PC-3 (cell line): Measurements from ENCODE around the gene GABRB3. TPM values are rescaled to one million over a fixed set of nuclear protein-coding genes. Genes with fewer than 3 reads are reported as not detected.

ENCODE experiments used
- ATAC-seq: fragments of 200-7000 bp; cut with Tn5 transposase; 2 replicates; pipeline ENCODE4 v1.9.1; 2020; ENCODE audit warnings: mild to moderate bottlenecking, moderate library complexity
- BruUV-seq: library from RNA; stranded (reverse); fragments of 400-500 nt; replicated peaks from 2 replicates; lab custom pipeline; 2021; lab: Mats Ljungman, UMichigan
- CTCF ChIA-PET: fragments of 300-600 bp; sonication (Branson Sonifier 250); formaldehyde crosslinking; loops from one replicate; lab custom pipeline; 2022; ENCODE audit warnings: antibody characterized with exemption; lab: Charles Lee
- POLR2A ChIA-PET: fragments of 300-600 bp; sonication (Branson Sonifier 250); formaldehyde crosslinking; loops from one replicate; lab custom pipeline; 2022; ENCODE audit warnings: antibody characterized with exemption; ENCODE audit not compliant: unreplicated experiment; lab: Charles Lee
- DNase-seq: peaks from one replicate; pipeline ENCODE4 v3.0.0-alpha.2; 2015
- H2AFZ ChIP-seq: fragments of 300-600 bp; sonication (generic); 2 replicates; pipeline ENCODE4 v1.6.0; 2016; ENCODE audit warnings: antibody characterized with exemption, low read length
- H3F3A ChIP-seq: fragments of 300-600 bp; sonication (generic); one replicate; pipeline ENCODE4 v1.6.0; 2017; ENCODE audit warnings: antibody characterized with exemption, low read length, control low read depth, mild to moderate bottlenecking; ENCODE audit not compliant: unreplicated experiment
- H3K27ac ChIP-seq: fragments of 300-600 bp; sonication (generic); 2 replicates; pipeline ENCODE4 v1.5.1; 2016; ENCODE audit warnings: mild to moderate bottlenecking, low read length
- H3K27me3 ChIP-seq: fragments of 300-600 bp; sonication (generic); 2 replicates; pipeline ENCODE4 v1.6.1; 2016; ENCODE audit warnings: low read length, mixed read lengths
- H3K36me3 ChIP-seq: fragments of 300-600 bp; sonication (generic); 2 replicates; pipeline ENCODE4 v1.6.1; 2016; ENCODE audit warnings: low read depth, mixed run types, low read length, mixed read lengths
- H3K4me1 ChIP-seq: fragments of 300-600 bp; sonication (generic); 2 replicates; pipeline ENCODE4 v1.5.1; 2016; ENCODE audit warnings: low read length; ENCODE audit not compliant: insufficient read depth
- H3K4me2 ChIP-seq: fragments of 300-600 bp; sonication (generic); 2 replicates; pipeline ENCODE4 v1.6.0; 2016; ENCODE audit warnings: low read length
- H3K4me3 ChIP-seq: fragments of 300-600 bp; sonication (generic); 2 replicates; pipeline ENCODE4 v1.5.1; 2016; ENCODE audit warnings: mild to moderate bottlenecking, low read length, mixed read lengths
- H3K79me2 ChIP-seq: fragments of 300-600 bp; sonication (generic); 2 replicates; pipeline ENCODE4 v1.6.1; 2017; ENCODE audit warnings: low read length, mixed read lengths
- H3K9ac ChIP-seq: fragments of 300-600 bp; sonication (generic); 2 replicates; pipeline ENCODE4 v1.6.0; 2016; ENCODE audit warnings: mild to moderate bottlenecking, low read length
- H3K9me2 ChIP-seq: fragments of 300-600 bp; sonication (generic); replicated peaks from 2 replicates; pipeline ENCODE4 v1.6.1; 2016; ENCODE audit warnings: mixed run types, low read length, mixed read lengths
- H3K9me3 ChIP-seq: fragments of 300-600 bp; sonication (generic); 2 replicates; pipeline ENCODE4 v1.6.1; 2016; ENCODE audit warnings: low read length, mixed read lengths
- H4K20me1 ChIP-seq: fragments of 300-600 bp; sonication (generic); 2 replicates; pipeline ENCODE4 v1.6.1; 2016; ENCODE audit warnings: low read length, mixed read lengths
- CTCF ChIP-seq: fragments of 300-600 bp; sonication (generic); conservative IDR thresholded peaks from 2 replicates; pipeline ENCODE4 v1.5.1; 2017; ENCODE audit warnings: antibody characterized with exemption, low read depth, mild to moderate bottlenecking, low read length
- EZH2 ChIP-seq: fragments of 300-600 bp; sonication (generic); IDR thresholded peaks from one replicate; pipeline ENCODE4 v1.6.1; 2017; ENCODE audit warnings: antibody characterized with exemption, mild to moderate bottlenecking, low read length; ENCODE audit not compliant: unreplicated experiment
- EZH2phosphoT487 ChIP-seq: fragments of 300-600 bp; sonication (generic); IDR thresholded peaks from 2 replicates; pipeline ENCODE4 v1.6.1; 2018; ENCODE audit warnings: mild to moderate bottlenecking, antibody characterized with exemption, low read length, borderline replicate concordance
- intact Hi-C: fragments of 100-400 bp; cut with micrococcal nuclease; formaldehyde crosslinking; loops from 2 replicates; pipeline ENCODE4 v1.9.0; 2023
- total RNA-seq: library from RNA; depleted of rRNA; stranded (reverse); fragments of >200 nt; gene quantifications from 2 replicates; pipeline ENCODE4 v1.2.3, GENCODE V29; 2014

Gene GABRB3
- total RNA-seq, 1 experiment from 2014 or later = 6.1 TPM

- intact Hi-C loops = no loop called here
- Histone ChIP-seq H3K27ac (no peak overlapping the region), H3K36me3 (no peaks in the 10 kb centered on the region), H3K9ac (no peak overlapping the region), H3K4me1 (no peaks in the 10 kb centered on the region), H3K79me2 (no peaks in the 10 kb centered on the region), H4K20me1 (no peaks in the 10 kb centered on the region), H2AFZ (no peak overlapping the region), H3K4me2 (no peak overlapping the region), H3F3A (no peaks in the 10 kb centered on the region), H3K27me3 (peaks cover 14% of the 10 kb centered on the region; the same call in 1 of the 2 replicates), H3K9me3 (0 out of 2 replicates have a peak, but pooled peaks cover 6% of the 10 kb centered on the region), H3K9me2 (no peaks in the 10 kb centered on the region), H3K4me3 (no peak overlapping the region)
- POLR2A ChIA-PET = no interaction called here
- no peak for ATAC-seq
- CTCF ChIA-PET = no interaction called here
- TF ChIP-seq CTCF = no peak
- TF ChIP-seq EZH2 = no peak
- no peak for TF ChIP-seq EZH2phosphoT487
- BruUV-seq = no TSS peak
- DNase-seq = no peak
Observed at GRCh38 chr15:26711445-26711844, 61.4 kb downstream of the GABRB3 start.

- DNase-seq (no peak), ATAC-seq (no peak)
- Histone ChIP-seq H3K9me3 (no peaks in the 10 kb centered on the region; the same call in 1 of the 2 replicates), H2AFZ (no peak overlapping the region), H3K4me2 (no peak overlapping the region), H3F3A (no peaks in the 10 kb centered on the region), H4K20me1 (no peaks in the 10 kb centered on the region), H3K27me3 (peaks cover 14% of the 10 kb centered on the region), H3K36me3 (no peaks in the 10 kb centered on the region), H3K27ac (no peak overlapping the region), H3K9ac (no peak overlapping the region), H3K4me1 (no peaks in the 10 kb centered on the region), H3K9me2 (no peaks in the 10 kb centered on the region), H3K79me2 (no peaks in the 10 kb centered on the region), H3K4me3 (no peak overlapping the region)
- no peak for TF ChIP-seq EZH2phosphoT487
- no peak for TF ChIP-seq CTCF
- no peak for TF ChIP-seq EZH2
- ChIA-PET POLR2A (no interaction called here), CTCF (no interaction called here)
- BruUV-seq = no TSS peak
- intact Hi-C loops = no loop called here
Observed at GRCh38 chr15:26702381-26702780, 70.5 kb downstream of the GABRB3 start.

DNA sequence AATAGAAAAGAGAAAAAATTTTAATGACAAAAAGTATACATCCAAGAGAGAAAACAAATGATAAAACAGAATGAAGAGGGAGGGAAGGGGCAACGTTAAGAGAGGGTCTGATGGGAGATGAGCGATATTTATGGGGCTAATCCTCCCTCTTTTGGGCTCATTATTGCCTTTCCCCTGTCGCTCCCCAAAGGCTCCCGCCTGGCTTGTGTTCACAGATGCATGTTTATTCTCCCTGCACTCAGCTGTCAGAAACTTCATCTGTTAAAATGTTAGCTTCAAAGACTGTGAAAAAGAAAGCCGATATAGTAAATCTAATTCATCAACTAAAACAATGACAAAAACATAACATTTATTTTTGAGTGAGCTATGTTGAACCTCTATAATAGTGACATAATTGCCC, 74.3 kb downstream of the GABRB3 start:
- no peak for TF ChIP-seq CTCF
- TF ChIP-seq EZH2phosphoT487 = no peak
- TF ChIP-seq EZH2 = no peak
- peaks cover 20% of the 10 kb centered on the region for H3K27me3 ChIP-seq
- ATAC-seq (no peak), DNase-seq (no peak)
- BruUV-seq = no TSS peak
- H3K9me3 ChIP-seq = no peaks in the 10 kb centered on the region; the same call in 1 of the 2 replicates
- intact Hi-C loops = no loop called here
- CTCF ChIA-PET = no interaction called here
- H3K9ac ChIP-seq = no peak overlapping the region
- no peaks in the 10 kb centered on the region for H3K36me3 ChIP-seq
- no peak overlapping the region for H3K4me2 ChIP-seq
- no peaks in the 10 kb centered on the region for H3K9me2 ChIP-seq
- no peak overlapping the region for H3K27ac ChIP-seq
- H3K79me2 ChIP-seq = no peaks in the 10 kb centered on the region
- no peak overlapping the region for H3K4me3 ChIP-seq
- no peak overlapping the region for H2AFZ ChIP-seq
- POLR2A ChIA-PET = no interaction called here
- no peaks in the 10 kb centered on the region for H4K20me1 ChIP-seq
- no peaks in the 10 kb centered on the region for H3F3A ChIP-seq
- H3K4me1 ChIP-seq = no peaks in the 10 kb centered on the region
